H1 (cell line): ENCODE results near the gene RAD51B. TPM values are rescaled to one million over a fixed set of nuclear protein-coding genes. Genes with fewer than 3 reads are reported as not detected.

Experiments used
- CTCF ChIA-PET: fragments of 300-600 bp; sonication (Branson Sonifier 250); formaldehyde crosslinking; loops from one replicate; lab custom pipeline; 2021; ENCODE audit not compliant: partially characterized antibody; lab: Charles Lee
- POLR2A ChIA-PET: fragments of 300-600 bp; sonication (Branson Sonifier 250); formaldehyde crosslinking; loops from one replicate; lab custom pipeline; 2021; ENCODE audit warnings: inconsistent platforms; ENCODE audit not compliant: partially characterized antibody; lab: Charles Lee
- DNase-seq, 2 experiments: peaks; one replicate each; pipeline versions ENCODE4 v3.0.0 to v3.0.0-alpha.2; 2010 to 2022; ENCODE audit warnings: low spot score in 2 of 2, low read depth in 1 of 2, mixed read lengths in 1 of 2
- FAIRE-seq: peaks from 2 replicates; lab custom pipeline; 2011; peaks lifted over from hg19 to GRCh38; lab: Jason Lieb, UNC
- H2AFZ ChIP-seq: 2 replicates; pipeline ENCODE4 v1.8.1; 2012; ENCODE audit warnings: low read length, inconsistent platforms
- H2AK5ac ChIP-seq: 2 replicates; pipeline ENCODE4 v1.6.1; 2013; ENCODE audit warnings: low read depth, low read length
- H2BK120ac ChIP-seq: replicated peaks from 2 replicates; pipeline ENCODE3; 2013; ENCODE audit warnings: low read depth, low read length, inconsistent platforms
- H2BK12ac ChIP-seq: 2 replicates; pipeline ENCODE4 v1.6.1; 2013; ENCODE audit warnings: low read depth, low read length
- H2BK15ac ChIP-seq: 2 replicates; pipeline ENCODE4 v1.6.1; 2013; ENCODE audit warnings: low read length
- H2BK20ac ChIP-seq: 2 replicates; pipeline ENCODE4 v1.6.1; 2013; ENCODE audit warnings: low read length
- H2BK5ac ChIP-seq: 2 replicates; pipeline ENCODE4 v1.6.1; 2013; ENCODE audit warnings: low read depth, low read length
- H3K14ac ChIP-seq: 2 replicates; pipeline ENCODE4 v1.6.1; 2013; ENCODE audit warnings: inconsistent platforms; ENCODE audit not compliant: insufficient read length
- H3K18ac ChIP-seq: 2 replicates; pipeline ENCODE4 v1.6.1; 2013; ENCODE audit warnings: low read length; ENCODE audit errors: extremely low read depth
- H3K23ac ChIP-seq: 2 replicates; pipeline ENCODE4 v1.6.1; 2013; ENCODE audit warnings: inconsistent platforms; ENCODE audit not compliant: insufficient read length
- H3K23me2 ChIP-seq: 2 replicates; pipeline ENCODE4 v1.6.1; 2013; ENCODE audit warnings: low read depth, low read length
- H3K27ac ChIP-seq: 2 replicates; pipeline ENCODE4 v1.6.1; 2011; ENCODE audit warnings: low read depth, low read length, inconsistent platforms
- H3K27me3 ChIP-seq, 4 experiments: replicated peaks in 1 of 4; 1 replicate in 1 of 4; 2 replicates in 3 of 4; pipeline versions ENCODE4 v1.6.1 to v1.8.1; 2011 to 2013; ENCODE audit warnings: low read length in 3 of 4, mild to moderate bottlenecking in 3 of 4, inconsistent platforms in 2 of 4, mixed read lengths in 2 of 4, moderate library complexity in 1 of 4; ENCODE audit not compliant: control insufficient read depth in 3 of 4, insufficient read depth in 3 of 4; ENCODE audit errors: extremely low read depth in 1 of 4
- H3K36me3 ChIP-seq, 4 experiments: 2 replicates each; pipeline versions ENCODE4 v1.6.1 to v1.8.1; 2011 to 2013; ENCODE audit warnings: mild to moderate bottlenecking in 4 of 4, low read length in 3 of 4, moderate library complexity in 2 of 4, control low read depth in 1 of 4, inconsistent platforms in 1 of 4; ENCODE audit not compliant: insufficient read depth in 4 of 4, control insufficient read depth in 2 of 4
- H3K4ac ChIP-seq: replicated peaks from 2 replicates; pipeline ENCODE3; 2013; ENCODE audit warnings: low read length, low read depth, mixed read lengths, inconsistent platforms; ENCODE audit not compliant: insufficient read length
- H3K4me1 ChIP-seq, 4 experiments: replicated peaks in 1 of 4; 1 replicate in 1 of 4; 2 replicates in 3 of 4; pipeline versions ENCODE4 v1.6.1 to v1.8.1; 2011 to 2013; ENCODE audit warnings: low read length in 3 of 4, inconsistent platforms in 2 of 4, mixed read lengths in 1 of 4; ENCODE audit not compliant: insufficient read depth in 4 of 4, control insufficient read depth in 3 of 4
- H3K4me2 ChIP-seq, 2 experiments: 2 replicates each; pipeline versions ENCODE4 v1.6.1 to v1.8.1; 2011 to 2013; ENCODE audit warnings: low read depth in 2 of 2, low read length in 2 of 2, control low read depth in 1 of 2, inconsistent platforms in 1 of 2, mild to moderate bottlenecking in 1 of 2; ENCODE audit not compliant: insufficient read depth in 1 of 2
- H3K4me3 ChIP-seq, 4 experiments: fragments of 200-600, 300-600 bp in 1 of 4; sonication (generic), shearing (Covaris generic), sonication (Bioruptor Twin) in 1 of 4; 2 replicates each; pipeline versions ENCODE4 v1.5.1 to v1.8.1; 2011 to 2016; ENCODE audit warnings: low read length in 4 of 4, low read depth in 3 of 4, control low read depth in 2 of 4, inconsistent platforms in 2 of 4, mild to moderate bottlenecking in 2 of 4, mixed read lengths in 1 of 4, moderate library complexity in 1 of 4; ENCODE audit not compliant: insufficient read depth in 2 of 4; ENCODE audit errors: extremely low read depth in 1 of 4
- H3K56ac ChIP-seq: replicated peaks from 2 replicates; pipeline ENCODE3; 2013; ENCODE audit warnings: low read depth, mild to moderate bottlenecking, mixed read lengths, low read length, inconsistent platforms; ENCODE audit not compliant: insufficient read length
- H3K79me1 ChIP-seq: 2 replicates; pipeline ENCODE4 v1.6.1; 2013; ENCODE audit warnings: low read depth, low read length, control low read depth
- H3K79me2 ChIP-seq, 2 experiments: 2 replicates each; pipeline versions ENCODE4 v1.6.1 to v1.8.1; 2012 to 2013; ENCODE audit warnings: low read length in 2 of 2, mild to moderate bottlenecking in 2 of 2, inconsistent platforms in 1 of 2; ENCODE audit not compliant: insufficient read depth in 2 of 2, control insufficient read depth in 1 of 2
- H3K9ac ChIP-seq, 4 experiments: replicated peaks in 1 of 4; 1 replicate in 1 of 4; 2 replicates in 3 of 4; pipeline versions ENCODE4 v1.6.1 to v1.8.1; 2011 to 2013; ENCODE audit warnings: low read depth in 3 of 4, low read length in 3 of 4, control low read depth in 2 of 4, mild to moderate bottlenecking in 2 of 4, moderate library complexity in 2 of 4, inconsistent platforms in 1 of 4; ENCODE audit errors: extremely low read depth in 1 of 4
- H3K9me3 ChIP-seq, 2 experiments: 2 replicates each; pipeline versions ENCODE4 v1.6.1 to v1.8.1; 2012 to 2013; ENCODE audit warnings: mild to moderate bottlenecking in 2 of 2, moderate library complexity in 2 of 2, control low read depth in 1 of 2, inconsistent platforms in 1 of 2, low read depth in 1 of 2, low read length in 1 of 2, mixed read lengths in 1 of 2; ENCODE audit not compliant: insufficient read depth in 2 of 2
- H4K20me1 ChIP-seq, 2 experiments: replicated peaks in 1 of 2; 2 replicates each; pipeline versions ENCODE3 to v1.8.1; 2011 to 2013; ENCODE audit warnings: inconsistent platforms in 2 of 2, low read length in 2 of 2, mild to moderate bottlenecking in 1 of 2; ENCODE audit not compliant: insufficient read depth in 2 of 2, control insufficient read depth in 1 of 2
- H4K5ac ChIP-seq: 2 replicates; pipeline ENCODE4 v1.6.1; 2013; ENCODE audit warnings: low read length, low read depth, mixed read lengths, inconsistent platforms; ENCODE audit not compliant: insufficient read length
- H4K8ac ChIP-seq: 2 replicates; pipeline ENCODE4 v1.8.0; 2013; ENCODE audit warnings: mild to moderate bottlenecking, moderate library complexity, low read length, inconsistent platforms; ENCODE audit not compliant: insufficient read depth; ENCODE audit errors: extremely low read depth
- H4K91ac ChIP-seq: replicated peaks from 2 replicates; pipeline ENCODE3; 2013; ENCODE audit warnings: low read length, mixed read lengths, inconsistent platforms; ENCODE audit not compliant: insufficient read length
- CHD1 ChIP-seq: IDR thresholded peaks from 2 replicates; pipeline ENCODE4 v1.6.1; 2012; ENCODE audit warnings: low read depth, low read length, improper control_type of control experiment
- EZH2 ChIP-seq: fragments of 200-600 bp; sonication (generic); IDR thresholded peaks from 2 replicates; pipeline ENCODE4 v1.7.1; 2012; ENCODE audit warnings: low read depth, mild to moderate bottlenecking, moderate library complexity, low read length, inconsistent platforms; ENCODE audit not compliant: severe bottlenecking
- GABPA ChIP-seq: IDR thresholded peaks from 2 replicates; pipeline ENCODE4 v1.6.1; 2011; ENCODE audit warnings: mild to moderate bottlenecking, low read length, moderate library complexity, borderline replicate concordance; ENCODE audit not compliant: insufficient read depth
- JUND ChIP-seq: IDR thresholded peaks from 2 replicates; pipeline ENCODE4 v1.6.1; 2011; ENCODE audit warnings: mild to moderate bottlenecking, improper control_type of control experiment, low read length
- KDM1A ChIP-seq: fragments of 200-600, 300-600 bp; sonication (generic); IDR thresholded peaks from 2 replicates; pipeline ENCODE4 v1.7.1; 2016; ENCODE audit warnings: mild to moderate bottlenecking, low read length, borderline replicate concordance
- KDM5A ChIP-seq: fragments of 200-600 bp; IDR thresholded peaks from 2 replicates; pipeline ENCODE4 v1.7.1; 2012; ENCODE audit warnings: mild to moderate bottlenecking, low read length, inconsistent platforms, mixed read lengths
- MAFK ChIP-seq: IDR thresholded peaks from 2 replicates; pipeline ENCODE4 v1.6.1; 2012; ENCODE audit warnings: low read depth, mild to moderate bottlenecking, improper control_type of control experiment, low read length
- NRF1 ChIP-seq: IDR thresholded peaks from 2 replicates; pipeline ENCODE4 v1.6.1; 2011; ENCODE audit warnings: mild to moderate bottlenecking, low read depth, low read length, improper control_type of control experiment
- SIRT6 ChIP-seq: IDR thresholded peaks from one replicate; pipeline ENCODE4 v1.7.1; 2012; ENCODE audit warnings: low read length, inconsistent platforms
- SP2 ChIP-seq: IDR thresholded peaks from 2 replicates; pipeline ENCODE4 v1.6.1; 2012; ENCODE audit warnings: mild to moderate bottlenecking, low read length, inconsistent platforms
- SUZ12 ChIP-seq: fragments of 200-600 bp; sonication (generic); IDR thresholded peaks from 2 replicates; pipeline ENCODE4 v1.6.1; 2012; ENCODE audit warnings: mild to moderate bottlenecking, inconsistent platforms, low read length, moderate library complexity, mixed read lengths
- WGBS, 2 experiments: shearing (Covaris generic) in 1 of 2; methylation state at CpG; one replicate each; pipeline versions ENCODE4 v1.1.6 to v1.1.7; 2013 to 2015; ENCODE audit warnings: low lambda C conversion rate in 2 of 2, mixed read lengths in 2 of 2, inconsistent platforms in 1 of 2, low coverage in 1 of 2, missing lambda C conversion rate in 1 of 2; ENCODE audit not compliant: insufficient replicate concordance in 2 of 2, insufficient coverage in 1 of 2, insufficient read length in 1 of 2; ENCODE audit errors: extremely low coverage in 1 of 2, missing lambda C conversion rate in 1 of 2; 5-methylcytosine and 5-hydroxymethylcytosine counted together
- polyA plus RNA-seq, 7 experiments: library from polyadenylated mRNA; depleted of rRNA in 3 of 7; stranded (reverse) in 5 of 7; unstranded in 2 of 7; fragments of >200 nt in 5 of 7; fragments of 200-250 nt in 2 of 7; gene quantifications; 1 replicate in 5 of 7; 2 replicates in 1 of 7; 4 replicates in 1 of 7; pipeline versions ENCODE4 v1.2.1 to v1.2.3, GENCODE V29; 2011 to 2013; ENCODE audit warnings: missing spikeins in 2 of 7, mixed read lengths in 2 of 7
- total RNA-seq: library from RNA; stranded (reverse); fragmentation: NEBNext Ultra II Directional; extraction: Animal tissue kit (Norgen Biotek cat#: 25700); gene quantifications from 2 replicates; pipeline ENCODE4 v1.2.1, GENCODE V29; 2021
- TF ChIP-seq, protein P1 (sequence below): IDR thresholded peaks from 2 replicates; pipeline ENCODE4 v1.6.1; 2011; ENCODE audit warnings: low read depth, mild to moderate bottlenecking, low read length; ENCODE audit not compliant: insufficient read depth

RAD51B gene
- total and polyA plus RNA-seq, 2 of the 8 experiments (the other 6 are each of a cell fraction or from before 2014, with no cell fraction given): 3.9 to 14.9 TPM

DNA sequence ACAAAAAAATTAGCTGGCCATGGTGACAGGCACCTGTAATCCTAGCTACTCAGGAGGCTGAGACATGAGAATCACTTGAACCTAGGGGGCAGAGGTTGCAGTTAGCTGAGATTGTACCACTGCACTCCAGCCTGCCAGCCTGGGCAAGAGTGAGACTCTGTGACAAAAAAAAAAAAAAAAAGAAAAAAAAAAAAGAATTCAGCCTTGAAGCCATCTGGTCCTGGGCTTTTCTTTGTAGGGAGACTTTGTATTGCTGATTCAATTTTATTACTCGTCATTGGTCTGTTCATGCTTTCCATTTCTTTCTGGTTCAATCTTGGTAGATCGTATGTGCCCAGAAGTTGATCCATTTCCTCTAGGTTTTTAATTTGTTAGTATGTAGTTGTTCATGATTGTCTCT is 243.1 kb downstream of the RAD51B start:
- WGBS, 2 experiments: 91% methylated on average over 2 of the region's 2 CpGs; no CpG with 5 or more reads in 1 of the 2 experiments
- H3K23me2 ChIP-seq: no peaks in the 10 kb centered on the region; the same call in 1 of the 2 replicates
- H4K8ac ChIP-seq: no peak overlapping the region
- no peak overlapping the region for H3K18ac ChIP-seq
- FAIRE-seq (no peak), DNase-seq (no peak)
- H2BK5ac ChIP-seq: no peak overlapping the region
- H2BK120ac ChIP-seq: no peak overlapping the region
- no peaks in the 10 kb centered on the region for H4K20me1 ChIP-seq
- no peak overlapping the region for H3K27ac ChIP-seq
- no peak overlapping the region for H3K4me2 ChIP-seq
- H2BK12ac ChIP-seq: no peak overlapping the region
- 0 out of 7 replicates have a peak, but pooled peaks cover 0 to 2% (median 0%) of the 10 kb centered on the region in 4 experiments for H3K4me1 ChIP-seq
- H2BK15ac ChIP-seq: no peak overlapping the region
- no peak overlapping the region for H3K14ac ChIP-seq
- no peaks in the 10 kb centered on the region for H3K9me3 ChIP-seq
- no peak overlapping the region for H2AK5ac ChIP-seq
- no peak overlapping the region for H2AFZ ChIP-seq
- ChIA-PET POLR2A (no interaction called here), CTCF (no interaction called here)
- TF ChIP-seq MAFK (no peak), JUND (no peak), SIRT6 (no peak), CHD1 (no peak), NRF1 (no peak), KDM1A (no peak), EZH2 (no peak), GABPA (no peak), KDM5A (no peak), SP2 (no peak), SUZ12 (no peak)
- TF ChIP-seq, protein P1, sequence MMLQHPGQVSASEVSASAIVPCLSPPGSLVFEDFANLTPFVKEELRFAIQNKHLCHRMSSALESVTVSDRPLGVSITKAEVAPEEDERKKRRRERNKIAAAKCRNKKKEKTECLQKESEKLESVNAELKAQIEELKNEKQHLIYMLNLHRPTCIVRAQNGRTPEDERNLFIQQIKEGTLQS: no peak
- H3K36me3 ChIP-seq: no peaks in the 10 kb centered on the region; a peak in 1 of 8 replicates
- H3K27me3 ChIP-seq: no peaks in the 10 kb centered on the region
- no peak overlapping the region for H3K4ac ChIP-seq
- no peak overlapping the region for H3K4me3 ChIP-seq
- no peak overlapping the region for H3K9ac ChIP-seq
- H2BK20ac ChIP-seq: no peak overlapping the region
- no peaks in the 10 kb centered on the region for H3K79me1 ChIP-seq
- H4K5ac ChIP-seq: no peak overlapping the region
- no peaks in the 10 kb centered on the region for H3K79me2 ChIP-seq
- no peak overlapping the region for H3K23ac ChIP-seq
- H4K91ac ChIP-seq: no peak overlapping the region
- H3K56ac ChIP-seq: no peak overlapping the region
